D721Med (cell line): ENCODE data around the gene NVL.

Experiments used
- DNase-seq: peaks from one replicate; pipeline ENCODE4 v3.0.0; 2011; ENCODE audit warnings: low spot score; ENCODE audit not compliant: insufficient read length
- FAIRE-seq: peaks from 2 replicates; lab custom pipeline; 2011; peaks lifted over from hg19 to GRCh38; lab: Jason Lieb, UNC
- CTCF ChIP-seq: IDR thresholded peaks from 2 replicates; pipeline ENCODE4 v1.5.1; 2012; ENCODE audit warnings: mild to moderate bottlenecking, control low read depth; ENCODE audit not compliant: insufficient read depth; ENCODE audit errors: missing control alignments

The NVL gene

GRCh38 chr1:224329842-224330753 lies at the start of gene NVL:
Gene NVL, minus strand, starts transcription at chr1:224330172. Its CDS starts 45 bp downstream, at chr1:224330127.
- DNase-seq: peak; percentile 84
- FAIRE-seq: no peak
- no peak for TF ChIP-seq CTCF

GRCh38 chr1:224378855-224379631 lies 49.1 kb upstream of the NVL start:
- no peak for DNase-seq
- TF ChIP-seq CTCF: no peak

GRCh38 chr1:224377676-224378006 lies 47.7 kb upstream of the NVL start:
- no peak for TF ChIP-seq CTCF
- DNase-seq: no peak
- FAIRE-seq: no peak

More at GRCh38 chr1:224378855-224379631, 49.1 kb upstream of the NVL start:
- peak; percentile 80 for FAIRE-seq

GRCh38 chr1:224375059-224375458 lies 45.1 kb upstream of the NVL start:
- TF ChIP-seq CTCF: no peak
- no peak for FAIRE-seq
- DNase-seq: no peak

- FAIRE-seq (no peak), DNase-seq (no peak)
- TF ChIP-seq CTCF: no peak
These were observed 43.1 kb upstream of the NVL start for GRCh38 chr1:224373008-224373590.

GRCh38 chr1:224368409-224368808 lies 38.4 kb upstream of the NVL start:
- no peak for TF ChIP-seq CTCF
- no peak for FAIRE-seq
- no peak for DNase-seq
